ENCODE measurements around the gene GIT1.

DNA sequence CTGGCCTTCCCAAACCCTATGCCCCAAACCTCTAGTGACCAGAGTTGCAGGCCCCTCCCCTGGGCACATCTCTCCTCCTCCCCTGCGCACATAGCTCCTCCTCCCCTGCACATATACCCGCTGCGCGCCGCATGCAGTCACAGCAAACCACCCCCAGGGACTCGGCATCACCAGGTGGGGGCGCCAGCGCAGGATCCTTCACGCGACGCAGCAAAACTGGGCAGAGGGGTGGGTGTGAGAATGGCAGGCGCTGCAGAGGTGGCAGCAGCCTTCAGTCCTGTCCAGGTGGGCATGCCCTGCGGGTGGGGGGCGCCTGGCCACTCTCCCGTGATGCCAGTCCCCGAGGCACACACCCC lies 27.7 kb upstream of the GIT1 start:
- TF ChIP-seq, protein P1, sequence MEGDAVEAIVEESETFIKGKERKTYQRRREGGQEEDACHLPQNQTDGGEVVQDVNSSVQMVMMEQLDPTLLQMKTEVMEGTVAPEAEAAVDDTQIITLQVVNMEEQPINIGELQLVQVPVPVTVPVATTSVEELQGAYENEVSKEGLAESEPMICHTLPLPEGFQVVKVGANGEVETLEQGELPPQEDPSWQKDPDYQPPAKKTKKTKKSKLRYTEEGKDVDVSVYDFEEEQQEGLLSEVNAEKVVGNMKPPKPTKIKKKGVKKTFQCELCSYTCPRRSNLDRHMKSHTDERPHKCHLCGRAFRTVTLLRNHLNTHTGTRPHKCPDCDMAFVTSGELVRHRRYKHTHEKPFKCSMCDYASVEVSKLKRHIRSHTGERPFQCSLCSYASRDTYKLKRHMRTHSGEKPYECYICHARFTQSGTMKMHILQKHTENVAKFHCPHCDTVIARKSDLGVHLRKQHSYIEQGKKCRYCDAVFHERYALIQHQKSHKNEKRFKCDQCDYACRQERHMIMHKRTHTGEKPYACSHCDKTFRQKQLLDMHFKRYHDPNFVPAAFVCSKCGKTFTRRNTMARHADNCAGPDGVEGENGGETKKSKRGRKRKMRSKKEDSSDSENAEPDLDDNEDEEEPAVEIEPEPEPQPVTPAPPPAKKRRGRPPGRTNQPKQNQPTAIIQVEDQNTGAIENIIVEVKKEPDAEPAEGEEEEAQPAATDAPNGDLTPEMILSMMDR (IDR thresholded peaks at IDR 0.05) = peak; percentile 47
- TF ChIP-seq JUND (IDR thresholded peaks at IDR 0.05) = no peak
- TF ChIP-seq EP300 (IDR thresholded peaks at IDR 0.05; ENCODE audit: borderline replicate concordance in 1 of 2, low read depth in 1 of 2, low read length in 1 of 2) = no peak
